Activated naive CD4-positive, alpha-beta T cell treated with anti-CD3 and anti-CD28 coated beads, Interleukin-2, amount 10 ng/mL, durations not matched to agents 7 days and 5 days (primary cell): ENCODE measurements around the gene OBSCN.

Experiments used
- CTCF ChIA-PET: fragments of 350-600 bp; sonication (Branson Sonifier 250); formaldehyde crosslinking; loops from one replicate; lab custom pipeline; 2021; ENCODE audit warnings: antibody characterized with exemption; lab: Charles Lee
- DNase-seq: peaks from one replicate; pipeline ENCODE4 v3.0.0-alpha.2; 2020
- H3K27ac Mint-ChIP-seq: one replicate; pipeline ENCODE4 v1.8.0; 2021; ENCODE audit warnings: mild to moderate bottlenecking, moderate library complexity, mixed read lengths
- H3K27me3 Mint-ChIP-seq: one replicate; pipeline ENCODE4 v1.8.0; 2021; ENCODE audit warnings: mild to moderate bottlenecking, mixed read lengths
- H3K36me3 Mint-ChIP-seq: one replicate; pipeline ENCODE4 v1.8.0; 2021; ENCODE audit warnings: mixed read lengths
- H3K4me1 Mint-ChIP-seq: one replicate; pipeline ENCODE4 v1.8.0; 2021; ENCODE audit warnings: mixed read lengths
- H3K4me3 Mint-ChIP-seq: one replicate; pipeline ENCODE4 v1.8.0; 2021; ENCODE audit warnings: mild to moderate bottlenecking, moderate library complexity, mixed read lengths
- H3K9me3 Mint-ChIP-seq: one replicate; pipeline ENCODE4 v1.8.0; 2021; ENCODE audit warnings: mixed read lengths

OBSCN gene

DNA sequence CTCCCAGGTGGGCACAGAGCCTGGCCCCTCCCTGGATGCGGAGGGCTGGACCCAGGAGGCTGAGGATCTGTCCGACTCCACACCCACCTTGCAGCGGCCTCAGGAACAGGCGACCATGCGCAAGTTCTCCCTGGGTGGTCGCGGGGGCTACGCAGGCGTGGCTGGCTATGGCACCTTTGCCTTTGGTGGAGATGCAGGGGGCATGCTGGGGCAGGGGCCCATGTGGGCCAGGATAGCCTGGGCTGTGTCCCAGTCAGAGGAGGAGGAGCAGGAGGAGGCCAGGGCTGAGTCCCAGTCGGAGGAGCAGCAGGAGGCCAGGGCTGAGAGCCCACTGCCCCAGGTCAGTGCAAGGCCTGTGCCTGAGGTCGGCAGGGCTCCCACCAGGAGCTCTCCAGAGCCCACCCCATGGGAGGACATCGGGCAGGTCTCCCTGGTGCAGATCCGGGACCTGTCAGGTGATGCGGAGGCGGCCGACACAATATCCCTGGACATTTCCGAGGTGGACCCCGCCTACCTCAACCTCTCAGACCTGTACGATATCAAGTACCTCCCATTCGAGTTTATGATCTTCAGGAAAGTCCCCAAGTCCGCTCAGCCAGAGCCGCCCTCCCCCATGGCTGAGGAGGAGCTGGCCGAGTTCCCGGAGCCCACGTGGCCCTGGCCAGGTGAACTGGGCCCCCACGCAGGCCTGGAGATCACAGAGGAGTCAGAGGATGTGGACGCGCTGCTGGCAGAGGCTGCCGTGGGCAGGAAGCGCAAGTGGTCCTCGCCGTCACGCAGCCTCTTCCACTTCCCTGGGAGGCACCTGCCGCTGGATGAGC is 164.5 kb downstream of the OBSCN start:
- DNase-seq = no peak
- no peak overlapping the region for H3K27ac Mint-ChIP-seq
- no peak overlapping the region for H3K4me3 Mint-ChIP-seq
- no peaks in the 10 kb centered on the region for H3K9me3 Mint-ChIP-seq
- no peaks in the 10 kb centered on the region for H3K36me3 Mint-ChIP-seq
- CTCF ChIA-PET = no interaction called here
- H3K27me3 Mint-ChIP-seq = no peaks in the 10 kb centered on the region
- H3K4me1 Mint-ChIP-seq = no peaks in the 10 kb centered on the region

DNA sequence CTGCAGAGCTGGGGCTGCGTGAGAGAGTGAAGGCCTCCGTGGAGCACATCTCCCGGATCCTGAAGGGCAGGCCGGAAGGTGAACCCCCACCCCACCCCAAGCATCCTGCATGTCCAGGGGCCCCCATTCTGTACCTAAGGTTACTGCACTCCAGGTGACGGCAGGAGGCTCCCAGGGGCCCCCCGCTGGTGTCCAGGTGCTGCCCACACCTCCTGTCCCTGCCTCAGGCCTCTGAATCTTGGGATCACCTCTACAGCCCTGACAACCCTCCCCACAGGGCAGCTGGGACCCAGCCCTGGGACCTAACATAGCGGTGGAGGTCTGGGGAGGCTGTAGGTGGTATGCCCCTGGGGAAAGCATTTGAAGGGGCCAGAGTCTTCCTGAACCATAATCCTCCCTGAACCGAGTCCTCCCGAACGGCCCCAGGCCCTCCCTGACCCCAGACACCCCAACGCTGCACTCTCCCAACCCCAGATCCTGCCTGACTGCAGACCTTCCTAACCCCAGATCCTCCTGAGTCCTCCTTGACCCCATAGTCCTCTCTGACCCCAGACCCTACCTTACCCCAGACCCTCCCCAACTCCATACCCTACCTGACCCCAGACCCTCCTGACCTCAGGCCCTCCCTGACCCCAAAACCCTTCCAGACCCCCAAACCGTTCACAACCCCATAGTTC is 165.3 kb downstream of the OBSCN start:
- Mint-ChIP-seq H3K4me3 (no peak overlapping the region), H3K27me3 (no peaks in the 10 kb centered on the region), H3K36me3 (no peaks in the 10 kb centered on the region), H3K27ac (no peak overlapping the region), H3K4me1 (peaks cover 2% of the 10 kb centered on the region), H3K9me3 (no peaks in the 10 kb centered on the region)
- CTCF ChIA-PET = no interaction called here
- no peak for DNase-seq

DNA sequence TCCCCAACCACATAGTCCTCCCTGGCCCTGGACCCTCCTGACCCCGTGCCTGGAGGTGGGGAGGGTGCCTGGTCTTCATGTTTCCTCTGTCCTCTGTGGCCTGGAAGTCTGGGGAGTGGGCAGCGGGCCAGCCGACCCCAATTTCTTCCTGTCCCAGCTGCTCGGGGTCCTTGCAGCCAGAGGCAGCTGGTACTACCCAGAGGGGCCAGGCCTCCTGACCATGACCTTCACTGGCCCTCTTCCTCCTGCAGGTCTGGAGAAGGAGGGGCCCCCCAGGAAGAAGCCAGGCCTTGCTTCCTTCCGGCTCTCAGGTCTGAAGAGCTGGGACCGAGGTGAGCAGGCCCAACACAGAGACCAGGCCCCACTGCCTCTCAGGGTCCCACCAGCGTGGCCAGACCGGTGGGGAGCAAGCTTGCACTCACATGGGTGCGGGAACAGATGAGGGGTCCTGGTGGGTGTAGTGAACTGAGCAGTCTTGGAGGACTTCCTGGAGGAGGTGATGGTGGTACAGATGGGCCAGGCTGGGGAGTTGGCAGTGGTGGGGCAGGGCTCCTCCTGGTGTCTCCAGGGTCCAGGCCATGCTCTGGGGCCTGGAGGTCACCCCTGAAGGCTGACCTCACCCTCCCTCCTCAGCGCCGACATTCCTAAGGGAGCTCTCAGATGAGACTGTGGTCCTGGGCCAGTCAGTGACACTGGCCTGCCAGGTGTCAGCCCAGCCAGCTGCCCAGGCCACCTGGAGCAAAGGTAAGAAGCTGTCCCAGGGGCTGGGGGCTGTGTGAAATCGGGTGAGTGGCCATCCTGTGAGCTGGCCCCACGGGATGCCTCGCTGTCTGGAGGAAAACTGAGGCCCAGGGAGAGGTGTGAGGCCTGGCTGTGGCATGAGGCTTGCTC is 166.1 kb downstream of the OBSCN start:
- no peak for DNase-seq
- CTCF ChIA-PET = no interaction called here
- peaks cover 5% of the 10 kb centered on the region for H3K27me3 Mint-ChIP-seq
- H3K9me3 Mint-ChIP-seq = no peaks in the 10 kb centered on the region
- no peak overlapping the region for H3K27ac Mint-ChIP-seq
- no peaks in the 10 kb centered on the region for H3K36me3 Mint-ChIP-seq
- H3K4me3 Mint-ChIP-seq = no peak overlapping the region
- peaks cover 6% of the 10 kb centered on the region for H3K4me1 Mint-ChIP-seq

DNA sequence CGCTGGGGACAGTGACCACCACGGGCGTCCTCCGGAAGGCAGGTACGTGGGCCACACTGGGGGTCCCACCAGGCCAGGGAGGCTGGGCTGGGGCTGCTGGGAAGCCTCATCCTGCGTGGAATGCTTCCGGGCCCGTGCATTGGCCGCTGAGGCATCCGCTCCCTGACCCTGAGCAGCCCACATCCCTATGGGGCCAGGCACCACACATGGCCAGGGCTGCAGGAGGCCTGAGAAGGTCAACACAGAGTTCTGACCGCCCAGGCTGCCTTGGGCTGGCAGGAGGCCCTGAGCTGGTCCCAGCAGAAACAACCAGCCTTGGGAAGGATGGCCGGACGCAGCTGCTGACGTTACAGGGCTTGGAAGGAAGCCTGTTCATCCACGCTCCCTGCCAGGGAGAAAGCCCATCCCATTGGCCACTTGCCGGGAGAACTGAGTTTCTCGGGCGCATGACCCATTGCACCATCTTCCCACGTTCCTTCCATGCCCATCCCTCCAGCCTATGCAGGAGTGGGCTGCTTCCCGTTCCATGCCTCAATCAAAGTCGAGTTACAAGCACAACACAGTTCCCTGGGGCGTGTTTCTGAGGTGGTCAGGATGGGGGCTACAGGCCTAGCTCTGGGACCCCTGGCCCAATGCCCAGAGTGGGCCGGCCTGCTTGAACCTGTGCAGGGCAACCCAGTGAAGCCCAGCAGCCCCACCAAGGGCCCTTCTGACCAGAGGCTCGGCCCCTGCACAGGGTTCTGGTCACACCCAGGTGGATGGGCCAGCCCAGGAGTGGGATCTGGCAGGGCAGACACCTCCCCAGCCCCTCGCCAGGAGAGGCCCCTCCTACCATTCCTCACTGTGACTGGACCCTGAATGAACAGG is 167.1 kb downstream of the OBSCN start:
- no peaks in the 10 kb centered on the region for H3K36me3 Mint-ChIP-seq
- H3K27me3 Mint-ChIP-seq = peaks cover 15% of the 10 kb centered on the region
- H3K4me1 Mint-ChIP-seq = peaks cover 13% of the 10 kb centered on the region
- H3K27ac Mint-ChIP-seq = no peak overlapping the region
- H3K9me3 Mint-ChIP-seq = no peaks in the 10 kb centered on the region
- DNase-seq = no peak
- no peak overlapping the region for H3K4me3 Mint-ChIP-seq
- CTCF ChIA-PET = no interaction called here

DNA sequence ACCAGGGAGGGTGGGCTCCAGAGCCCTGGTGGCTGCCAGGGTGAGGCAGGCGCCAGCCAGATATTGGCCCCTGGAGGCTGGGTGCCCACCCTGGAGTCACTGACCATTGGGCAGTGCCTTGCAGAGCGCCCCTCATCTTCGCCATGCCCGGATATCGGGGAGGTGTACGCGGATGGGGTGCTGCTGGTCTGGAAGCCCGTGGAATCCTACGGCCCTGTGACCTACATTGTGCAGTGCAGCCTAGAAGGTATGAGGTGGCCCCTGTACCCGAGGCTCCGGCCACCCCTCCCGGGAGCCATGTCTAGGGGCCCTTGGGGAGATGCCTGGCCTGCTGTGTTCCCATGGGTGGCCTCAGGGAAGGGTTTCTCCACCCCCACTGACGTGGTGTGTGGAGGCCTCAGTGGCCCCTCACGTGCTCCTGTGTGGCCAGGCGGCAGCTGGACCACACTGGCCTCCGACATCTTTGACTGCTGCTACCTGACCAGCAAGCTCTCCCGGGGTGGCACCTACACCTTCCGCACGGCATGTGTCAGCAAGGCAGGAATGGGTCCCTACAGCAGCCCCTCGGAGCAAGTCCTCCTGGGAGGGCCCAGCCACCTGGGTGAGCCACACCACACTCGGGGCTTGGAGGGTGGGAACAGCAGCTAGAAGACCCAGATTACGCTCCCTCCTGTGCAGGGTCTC is 167.9 kb downstream of the OBSCN start:
- peaks cover 21% of the 10 kb centered on the region for H3K27me3 Mint-ChIP-seq
- no peak overlapping the region for H3K4me3 Mint-ChIP-seq
- H3K36me3 Mint-ChIP-seq = no peaks in the 10 kb centered on the region
- H3K4me1 Mint-ChIP-seq = peaks cover 13% of the 10 kb centered on the region
- CTCF ChIA-PET = no interaction called here
- H3K9me3 Mint-ChIP-seq = no peaks in the 10 kb centered on the region
- DNase-seq = no peak
- no peak overlapping the region for H3K27ac Mint-ChIP-seq

DNA sequence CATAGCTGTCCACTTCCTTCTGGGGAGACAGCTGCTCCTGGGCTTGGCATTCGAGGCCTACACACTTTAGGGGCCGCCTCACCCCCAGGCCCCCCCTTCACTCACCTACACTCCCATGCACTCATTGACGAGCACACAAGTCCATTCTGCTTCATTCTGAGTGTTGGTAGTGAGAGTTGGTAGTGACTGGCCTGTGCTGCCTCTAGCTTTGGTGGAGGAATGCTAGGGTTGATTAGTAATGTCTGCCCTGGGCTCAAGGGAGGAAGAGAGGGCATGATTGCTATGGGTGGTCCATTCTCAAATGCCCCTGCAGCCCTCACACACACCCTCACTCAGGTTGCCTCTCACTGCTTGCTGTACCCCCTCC is 168.4 kb downstream of the OBSCN start:
- peaks cover 13% of the 10 kb centered on the region for H3K4me1 Mint-ChIP-seq
- no peak for DNase-seq
- no peaks in the 10 kb centered on the region for H3K36me3 Mint-ChIP-seq
- CTCF ChIA-PET = interaction anchor here (1.1 kb wide), 1 partner anchor 132 kb away, joined by 3 read pairs; no protein-coding TSS in a partner anchor
- peaks cover 21% of the 10 kb centered on the region for H3K27me3 Mint-ChIP-seq
- no peaks in the 10 kb centered on the region for H3K9me3 Mint-ChIP-seq
- H3K27ac Mint-ChIP-seq = no peak overlapping the region
- no peak overlapping the region for H3K4me3 Mint-ChIP-seq

DNA sequence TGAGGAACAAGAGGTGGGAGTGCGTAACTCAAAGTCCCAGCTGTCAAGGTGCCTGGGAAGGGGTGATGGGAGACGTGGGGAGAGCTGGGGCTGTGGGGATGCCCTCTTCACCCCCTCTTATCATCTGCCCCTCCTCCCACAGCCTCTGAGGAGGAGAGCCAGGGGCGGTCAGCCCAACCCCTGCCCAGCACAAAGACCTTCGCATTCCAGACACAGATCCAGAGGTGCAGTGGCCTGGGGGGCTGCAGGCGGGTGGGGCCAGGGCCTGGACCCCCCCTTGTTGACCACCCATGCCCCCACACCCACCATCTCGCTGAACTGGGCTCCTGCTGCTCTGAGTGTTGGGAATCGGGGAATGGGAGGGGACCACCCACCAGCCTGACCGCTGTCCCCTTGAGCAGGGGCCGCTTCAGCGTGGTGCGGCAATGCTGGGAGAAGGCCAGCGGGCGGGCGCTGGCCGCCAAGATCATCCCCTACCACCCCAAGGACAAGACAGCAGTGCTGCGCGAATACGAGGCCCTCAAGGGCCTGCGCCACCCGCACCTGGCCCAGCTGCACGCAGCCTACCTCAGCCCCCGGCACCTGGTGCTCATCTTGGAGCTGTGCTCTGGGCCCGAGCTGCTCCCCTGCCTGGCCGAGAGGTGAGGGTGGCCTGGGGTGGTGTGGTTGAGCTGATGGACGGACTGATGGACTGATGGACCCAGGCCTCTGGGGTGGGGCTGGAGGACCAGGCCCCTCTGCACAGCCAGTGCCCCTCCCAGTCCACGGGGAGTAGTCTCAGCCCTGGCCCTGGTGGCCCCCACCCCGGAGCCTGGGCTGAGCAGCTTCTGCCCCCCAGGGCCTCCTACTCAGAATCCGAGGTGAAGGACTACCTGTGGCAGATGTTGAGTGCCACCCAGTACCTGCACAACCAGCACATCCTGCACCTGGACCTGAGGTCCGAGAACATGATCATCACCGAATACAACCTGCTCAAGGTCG is 169.1 kb downstream of the OBSCN start:
- Mint-ChIP-seq H3K27me3 (peaks cover 26% of the 10 kb centered on the region), H3K4me1 (peaks cover 13% of the 10 kb centered on the region), H3K27ac (no peak overlapping the region), H3K9me3 (no peaks in the 10 kb centered on the region), H3K36me3 (no peaks in the 10 kb centered on the region), H3K4me3 (peak overlapping the region; percentile 28)
- DNase-seq = no peak
- CTCF ChIA-PET = interaction anchor here (1.1 kb wide), 1 partner anchor 132 kb away, joined by 3 read pairs; no protein-coding TSS in a partner anchor

DNA sequence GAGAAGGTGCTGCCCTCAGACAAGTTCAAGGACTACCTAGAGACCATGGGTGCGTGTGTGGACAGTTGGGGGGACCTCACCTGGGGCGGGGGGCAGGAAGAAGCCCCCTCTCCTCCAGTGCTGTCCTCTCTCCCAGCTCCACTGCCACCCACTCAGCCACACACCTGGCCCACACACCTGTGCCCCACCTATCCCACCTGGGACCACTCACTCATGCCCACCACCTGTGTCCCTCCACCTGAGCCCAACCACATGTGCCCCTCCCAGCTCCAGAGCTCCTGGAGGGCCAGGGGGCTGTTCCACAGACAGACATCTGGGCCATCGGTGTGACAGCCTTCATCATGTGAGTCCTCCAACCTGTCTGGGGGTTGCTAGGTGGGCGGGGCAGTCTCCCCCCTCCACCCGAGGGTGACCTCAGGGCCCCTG is 169.8 kb downstream of the OBSCN start:
- CTCF ChIA-PET = interaction anchor here (1.1 kb wide), 1 partner anchor 131 kb away, joined by 3 read pairs; no protein-coding TSS in a partner anchor
- Mint-ChIP-seq H3K27me3 (peaks cover 33% of the 10 kb centered on the region), H3K36me3 (no peaks in the 10 kb centered on the region), H3K4me3 (peak overlapping the region; percentile 28), H3K9me3 (no peaks in the 10 kb centered on the region), H3K4me1 (peaks cover 13% of the 10 kb centered on the region), H3K27ac (no peak overlapping the region)
- DNase-seq = no peak

DNA sequence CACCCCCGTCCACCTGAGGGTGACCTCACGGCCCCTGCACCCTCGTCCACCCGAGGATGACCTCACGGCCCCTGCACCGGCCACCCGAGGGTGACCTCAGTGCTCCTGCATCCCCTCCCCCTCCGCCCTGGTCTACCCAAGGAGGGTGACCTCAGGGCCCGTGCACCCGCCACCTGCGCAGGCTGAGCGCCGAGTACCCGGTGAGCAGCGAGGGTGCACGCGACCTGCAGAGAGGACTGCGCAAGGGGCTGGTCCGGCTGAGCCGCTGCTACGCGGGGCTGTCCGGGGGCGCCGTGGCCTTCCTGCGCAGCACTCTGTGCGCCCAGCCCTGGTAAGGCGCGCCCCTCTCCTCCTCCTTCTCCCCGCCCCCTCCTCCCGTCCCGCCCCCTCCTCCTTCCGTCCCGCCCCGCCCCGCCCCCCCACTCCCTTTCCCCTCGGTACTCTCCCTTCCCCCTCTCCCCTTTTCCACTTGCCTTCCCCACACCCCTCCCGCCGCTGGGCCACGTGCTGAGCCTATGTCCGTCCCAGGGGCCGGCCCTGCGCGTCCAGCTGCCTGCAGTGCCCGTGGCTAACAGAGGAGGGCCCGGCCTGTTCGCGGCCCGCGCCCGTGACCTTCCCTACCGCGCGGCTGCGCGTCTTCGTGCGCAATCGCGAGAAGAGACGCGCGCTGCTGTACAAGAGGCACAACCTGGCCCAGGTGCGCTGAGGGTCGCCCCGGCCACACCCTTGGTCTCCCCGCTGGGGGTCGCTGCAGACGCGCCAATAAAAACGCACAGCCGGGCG is 170.4 kb downstream of the OBSCN start:
- CTCF ChIA-PET = no interaction called here
- Mint-ChIP-seq H3K9me3 (no peaks in the 10 kb centered on the region), H3K36me3 (no peaks in the 10 kb centered on the region), H3K27me3 (peaks cover 38% of the 10 kb centered on the region), H3K4me1 (peaks cover 13% of the 10 kb centered on the region), H3K27ac (no peak overlapping the region), H3K4me3 (peak overlapping the region; percentile 75)
- peak; percentile 81 for DNase-seq

DNA sequence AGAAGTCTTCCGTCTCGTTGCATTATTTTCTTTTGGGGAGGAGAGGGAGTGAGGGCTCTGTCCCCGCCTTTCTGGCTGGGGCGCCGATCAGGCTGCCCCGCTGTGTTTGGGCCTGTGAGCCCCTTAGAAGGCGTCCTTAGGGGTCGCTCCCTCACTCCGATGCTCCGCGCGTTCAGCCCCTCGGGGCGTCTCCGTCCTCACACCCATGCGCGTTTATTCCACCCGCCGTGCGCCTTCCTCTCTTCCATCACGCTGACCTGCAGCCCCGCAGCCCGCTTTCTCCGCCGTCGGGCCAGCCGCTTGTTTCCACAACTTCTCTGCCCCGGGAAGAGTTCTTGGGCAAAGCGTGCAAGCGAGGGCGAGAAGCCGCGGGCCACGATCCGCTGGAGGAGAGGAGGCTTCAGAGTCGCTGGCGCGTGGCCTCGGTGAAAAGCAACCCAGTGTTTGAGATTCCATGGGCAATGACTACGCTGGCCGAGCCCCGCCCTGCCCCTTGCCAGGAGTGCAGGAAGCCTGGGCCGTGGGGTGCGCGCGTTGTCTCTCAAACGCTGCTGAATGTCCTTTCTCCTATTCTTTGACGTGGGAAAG is 171.1 kb downstream of the OBSCN start:
- Mint-ChIP-seq H3K9me3 (no peaks in the 10 kb centered on the region), H3K27me3 (peaks cover 44% of the 10 kb centered on the region), H3K36me3 (no peaks in the 10 kb centered on the region), H3K4me3 (peak overlapping the region; percentile 75), H3K27ac (no peak overlapping the region), H3K4me1 (peaks cover 13% of the 10 kb centered on the region)
- DNase-seq = no peak
- CTCF ChIA-PET = interaction anchor here (0.5 to 1.3 kb wide), 4 partner anchors 10 to 121 kb away, joined by 3 to 4 read pairs (median 3); a partner anchor contains a TSS

DNA sequence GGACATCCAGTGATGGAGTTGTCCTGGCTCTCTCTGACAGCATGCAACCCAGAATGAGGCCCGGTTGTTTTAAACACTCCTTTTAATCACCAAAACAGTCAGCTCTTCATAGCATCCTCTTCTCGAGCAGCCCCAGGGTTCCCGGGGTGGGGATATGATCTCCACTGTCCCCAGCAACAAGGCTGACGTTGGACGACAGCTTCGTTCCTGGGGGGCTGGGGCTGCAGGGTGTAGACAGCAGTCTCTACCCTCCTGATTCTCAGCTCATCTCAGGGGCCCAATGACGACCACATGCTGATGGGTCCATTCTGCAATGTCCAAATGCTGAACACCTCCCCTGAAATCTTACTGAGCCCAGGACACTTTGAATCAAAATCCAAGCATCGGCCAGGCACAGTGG is 171.8 kb downstream of the OBSCN start:
- Mint-ChIP-seq H3K9me3 (no peaks in the 10 kb centered on the region), H3K4me3 (peak overlapping the region; percentile 75), H3K4me1 (peaks cover 13% of the 10 kb centered on the region), H3K27ac (no peak overlapping the region), H3K27me3 (peaks cover 44% of the 10 kb centered on the region), H3K36me3 (no peaks in the 10 kb centered on the region)
- no peak for DNase-seq
- CTCF ChIA-PET = interaction anchor here (0.5 to 1.3 kb wide), 5 partner anchors 9 to 121 kb away, joined by 3 to 4 read pairs (median 3); a partner anchor contains a TSS
